Measurements from ENCODE around the gene CELSR2.

Gene CELSR2

GRCh38 chr1:109210058-109210457 lies 39.3 kb upstream of the CELSR2 start:
- H3K4me1 ChIP-seq (ENCODE audit: low read depth, poor library complexity, severe bottlenecking): peaks cover 6% of the 10 kb centered on the region
- no peak overlapping the region for H3K4me3 ChIP-seq (IDR thresholded peaks at IDR 0.05; ENCODE audit: insufficient read depth, low read depth, low read length)
- no peak overlapping the region for H3K4me2 ChIP-seq
- H3K27me3 ChIP-seq (ENCODE audit: insufficient read depth, low read depth): no peaks in the 10 kb centered on the region
- no peak overlapping the region for H3K27ac ChIP-seq
- peaks cover 13% of the 10 kb centered on the region for H3K79me2 ChIP-seq (ENCODE audit: insufficient read depth, low read depth)
- no peak for TF ChIP-seq CTCF (conservative IDR thresholded peaks at IDR 0.05; ENCODE audit: low read depth, low read length)
- H3K9ac ChIP-seq: no peak overlapping the region
- H4K20me1 ChIP-seq (ENCODE audit: insufficient read depth): peaks cover under 1% of the 10 kb centered on the region; the same call in 1 of the 2 replicates
- H2AFZ ChIP-seq (ENCODE audit: low read depth): no peak overlapping the region
- H3K36me3 ChIP-seq (ENCODE audit: insufficient read depth): no peaks in the 10 kb centered on the region

GRCh38 chr1:109213345-109213823 lies 36.0 kb upstream of the CELSR2 start:
- H3K4me1 ChIP-seq (ENCODE audit: low read depth, poor library complexity, severe bottlenecking): peaks cover 28% of the 10 kb centered on the region
- no peak for TF ChIP-seq CTCF (conservative IDR thresholded peaks at IDR 0.05; ENCODE audit: low read depth, low read length)
- no peaks in the 10 kb centered on the region for H3K27me3 ChIP-seq (ENCODE audit: insufficient read depth, low read depth)
- H3K27ac ChIP-seq: no peak overlapping the region
- peak overlapping the region; percentile 63; the same call in 1 of the 2 replicates for H3K9ac ChIP-seq
- peak overlapping the region; percentile 99 for H3K4me3 ChIP-seq (IDR thresholded peaks at IDR 0.05; ENCODE audit: insufficient read depth, low read depth, low read length)
- H2AFZ ChIP-seq (ENCODE audit: low read depth): peak overlapping the region; percentile 86
- peaks cover 22% of the 10 kb centered on the region; the same call in 1 of the 2 replicates for H4K20me1 ChIP-seq (ENCODE audit: insufficient read depth)
- H3K36me3 ChIP-seq (ENCODE audit: insufficient read depth): no peaks in the 10 kb centered on the region; the same call in 1 of the 2 replicates
- H3K4me2 ChIP-seq: peak overlapping the region; percentile 88
- peaks cover 45% of the 10 kb centered on the region for H3K79me2 ChIP-seq (ENCODE audit: insufficient read depth, low read depth)

GRCh38 chr1:109213824-109214693 lies 35.3 kb upstream of the CELSR2 start, which contains the start of gene SARS1:
SARS1 (plus strand) TSS chr1:109213918; CDS start chr1:109213993, 75 bp downstream.
- Histone ChIP-seq H3K27me3 (ENCODE audit: insufficient read depth, low read depth) (no peaks in the 10 kb centered on the region), H3K4me1 (ENCODE audit: low read depth, poor library complexity, severe bottlenecking) (peaks cover 28% of the 10 kb centered on the region), H3K36me3 (ENCODE audit: insufficient read depth) (no peaks in the 10 kb centered on the region; the same call in 1 of the 2 replicates), H2AFZ (ENCODE audit: low read depth) (peak within 1 kb of the TSS; percentile 86), H3K9ac (peak within 1 kb of the TSS; percentile 63), H3K27ac (peak within 1 kb of the TSS; percentile 63), H3K4me3 (IDR thresholded peaks at IDR 0.05; ENCODE audit: insufficient read depth, low read depth, low read length) (peak within 1 kb of the TSS; percentile 99), H4K20me1 (ENCODE audit: insufficient read depth) (peaks cover 22% of the 10 kb centered on the region; the same call in 1 of the 2 replicates), H3K4me2 (peak within 1 kb of the TSS; percentile 88), H3K79me2 (ENCODE audit: insufficient read depth, low read depth) (peaks cover 51% of the 10 kb centered on the region)
- TF ChIP-seq CTCF (conservative IDR thresholded peaks at IDR 0.05; ENCODE audit: low read depth, low read length): no peak

- H3K4me3 ChIP-seq (IDR thresholded peaks at IDR 0.05; ENCODE audit: insufficient read depth, low read depth, low read length): peak overlapping the region; percentile 99
- H3K27me3 ChIP-seq (ENCODE audit: insufficient read depth, low read depth): no peaks in the 10 kb centered on the region
- peaks cover 24% of the 10 kb centered on the region; the same call in 1 of the 2 replicates for H4K20me1 ChIP-seq (ENCODE audit: insufficient read depth)
- no peaks in the 10 kb centered on the region; the same call in 1 of the 2 replicates for H3K36me3 ChIP-seq (ENCODE audit: insufficient read depth)
- H3K27ac ChIP-seq: peak overlapping the region; percentile 63
- H3K4me2 ChIP-seq: peak overlapping the region; percentile 88
- peaks cover 28% of the 10 kb centered on the region for H3K4me1 ChIP-seq (ENCODE audit: low read depth, poor library complexity, severe bottlenecking)
- TF ChIP-seq CTCF (conservative IDR thresholded peaks at IDR 0.05; ENCODE audit: low read depth, low read length): no peak
- peak overlapping the region; percentile 63 for H3K9ac ChIP-seq
- peak overlapping the region; percentile 86 for H2AFZ ChIP-seq (ENCODE audit: low read depth)
- peaks cover 58% of the 10 kb centered on the region for H3K79me2 ChIP-seq (ENCODE audit: insufficient read depth, low read depth)
Observed at GRCh38 chr1:109214695-109215623, 34.4 kb upstream of the CELSR2 start.
